Activated CD4-positive, alpha-beta T cell treated with anti-CD3 and anti-CD28 coated beads, Interleukin-2, amount 50 U/mL, for 4 hours (primary cell): Measurements from ENCODE around the gene SELENOM.
"Not testable (repeated sequence)": the region's sequence is repeated elsewhere in the genome, so short reads cannot be mapped to it uniquely, and the experiment has no call there.

Source experiments
- DNase-seq, 2 experiments: peaks; one replicate each; pipeline ENCODE4 v3.0.0-alpha.2; 2020

Gene SELENOM

DNA sequence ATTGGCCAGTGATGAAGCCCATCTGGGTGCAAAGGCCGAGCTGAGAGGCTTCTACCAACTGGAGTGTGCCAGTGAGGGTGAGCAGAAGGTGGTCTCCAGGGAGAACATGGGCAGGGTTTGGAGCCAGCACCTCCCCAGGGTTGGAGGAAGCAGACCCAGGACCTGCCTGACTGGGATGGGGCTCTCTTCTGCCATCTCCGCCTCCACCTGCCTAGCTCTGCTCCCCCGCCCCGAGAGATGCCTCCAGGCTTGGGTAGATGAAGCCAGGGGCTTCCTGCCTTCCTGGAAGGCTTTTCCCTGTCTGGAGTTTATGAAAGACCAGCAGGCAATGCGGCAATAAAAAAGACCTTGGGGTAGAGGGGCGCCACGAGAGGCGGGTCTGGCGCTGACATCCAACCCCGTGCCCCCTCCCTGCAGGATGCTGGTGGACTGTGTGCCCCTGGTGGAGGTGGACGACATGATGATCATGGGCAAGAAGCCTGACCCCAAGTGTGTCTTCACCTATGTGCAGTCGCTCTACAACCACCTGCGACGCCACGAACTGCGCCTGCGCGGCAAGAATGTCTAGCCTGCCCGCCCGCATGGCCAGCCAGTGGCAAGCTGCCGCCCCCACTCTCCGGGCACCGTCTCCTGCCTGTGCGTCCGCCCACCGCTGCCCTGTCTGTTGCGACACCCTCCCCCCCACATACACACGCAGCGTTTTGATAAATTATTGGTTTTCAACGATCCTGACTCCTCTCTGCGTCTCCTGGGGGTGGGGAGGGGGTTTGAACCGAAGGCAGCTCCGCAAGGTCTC, 3.3 kb downstream of the SELENOM start:
- no peak for DNase-seq

- no peak for DNase-seq
Measured at GRCh38 chr22:31103111-31103510, 4.3 kb downstream of the SELENOM start.

- DNase-seq, result no peak
Measured at GRCh38 chr22:31102441-31103081, 4.8 kb downstream of the SELENOM start.

GRCh38 chr22:31100762-31101525, 6.4 kb downstream of the SELENOM start:
- DNase-seq, result no peak

- no peak for DNase-seq
Measured at GRCh38 chr22:31099841-31100761, 7.3 kb downstream of the SELENOM start.

DNA sequence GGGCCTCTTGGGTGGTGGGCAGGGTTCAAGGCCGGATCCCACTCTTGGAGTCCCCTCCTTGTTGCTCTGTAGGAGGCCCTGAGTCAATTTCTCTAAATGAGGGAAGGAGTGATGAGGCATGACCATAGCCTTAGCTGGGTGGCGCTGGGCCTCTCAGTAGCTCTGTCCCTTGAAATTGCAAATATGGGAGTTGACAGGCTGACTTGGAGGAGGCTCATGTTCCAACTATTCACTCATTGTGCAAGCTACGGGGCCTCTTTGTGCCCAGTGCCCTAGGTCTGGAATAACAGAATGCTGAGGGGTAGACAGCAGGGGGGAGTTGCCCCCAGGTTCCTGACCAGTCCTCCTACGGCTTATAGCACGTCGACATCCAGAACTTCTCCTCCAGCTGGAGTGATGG, 8.0 kb downstream of the SELENOM start:
- no peak for DNase-seq

DNA sequence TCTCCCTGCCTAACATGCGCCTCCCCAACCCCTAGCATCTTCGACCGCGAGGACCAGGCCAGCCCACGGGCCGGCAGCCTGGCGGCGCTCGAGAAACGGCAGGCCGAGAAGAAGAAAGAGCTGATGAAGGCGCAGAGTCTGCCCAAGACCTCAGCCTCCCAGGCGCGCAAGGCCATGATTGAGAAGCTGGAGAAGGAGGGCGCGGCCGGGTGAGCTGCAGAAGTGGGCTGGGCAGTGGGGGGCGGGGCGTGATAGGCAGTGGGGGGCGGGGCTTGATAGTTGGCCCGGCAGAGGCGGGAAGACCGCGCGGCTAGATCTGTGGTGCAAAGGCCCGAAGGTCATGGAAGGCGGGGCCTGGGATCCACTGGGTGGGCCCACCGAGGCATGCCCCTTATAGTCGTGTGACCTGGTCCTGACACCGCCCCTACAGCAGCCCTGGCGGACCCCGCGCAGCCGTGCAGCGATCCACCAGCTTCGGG, 8.7 kb downstream of the SELENOM start:
- DNase-seq, result no peak

DNA sequence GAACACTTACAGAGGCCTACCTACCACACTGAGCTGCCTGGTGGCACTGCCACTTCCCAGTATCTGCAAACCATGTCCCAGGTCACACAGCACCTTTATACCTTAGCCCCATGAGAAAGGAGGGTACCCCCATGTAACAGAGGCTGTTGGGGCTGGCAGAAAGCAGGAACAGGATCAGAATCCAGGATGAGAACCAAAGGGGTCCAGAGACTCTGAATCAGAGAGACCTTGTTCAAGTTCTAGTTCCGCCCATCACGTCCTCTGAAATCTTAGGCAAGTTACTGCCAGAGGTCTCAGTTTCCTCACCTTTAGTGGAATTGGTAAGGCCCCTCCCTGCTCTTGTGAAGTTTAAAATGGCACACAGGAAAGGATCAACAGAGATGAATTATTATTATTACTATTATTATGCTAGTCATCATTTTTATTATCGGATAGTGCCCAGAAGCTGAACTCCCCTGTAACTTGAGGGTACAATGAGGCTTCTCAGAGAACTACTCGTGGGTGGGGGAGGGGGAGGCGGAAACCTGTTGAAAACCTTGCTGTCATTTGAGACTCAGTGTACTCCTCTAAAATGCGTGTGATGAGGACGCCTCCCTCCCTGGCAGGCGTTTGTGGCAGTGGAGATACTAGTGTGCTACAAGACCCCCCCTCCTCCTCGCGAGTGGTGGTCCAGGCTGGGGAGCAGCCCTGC, 9.3 kb downstream of the SELENOM start:
- no peak for DNase-seq

DNA sequence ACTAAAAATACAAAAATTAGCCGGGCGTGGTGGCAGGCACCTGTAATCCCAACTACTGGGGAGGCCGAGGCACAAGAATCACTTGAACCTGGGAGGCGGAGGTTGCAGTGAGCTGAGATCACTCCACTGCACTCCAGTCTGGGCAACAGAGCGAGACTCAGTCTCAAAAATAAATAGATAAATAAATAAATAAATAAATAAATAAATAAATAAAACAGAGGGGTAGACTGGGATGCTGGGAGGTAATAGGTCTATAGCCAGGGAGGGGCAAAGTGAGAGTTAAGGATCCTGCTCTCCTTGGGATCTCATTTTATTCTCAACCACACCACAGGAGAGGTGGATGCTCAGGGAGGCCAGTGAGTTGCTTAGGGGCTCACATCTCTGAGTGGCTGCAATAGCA, 9.8 kb downstream of the SELENOM start:
- not testable (repeated sequence) for DNase-seq

DNA sequence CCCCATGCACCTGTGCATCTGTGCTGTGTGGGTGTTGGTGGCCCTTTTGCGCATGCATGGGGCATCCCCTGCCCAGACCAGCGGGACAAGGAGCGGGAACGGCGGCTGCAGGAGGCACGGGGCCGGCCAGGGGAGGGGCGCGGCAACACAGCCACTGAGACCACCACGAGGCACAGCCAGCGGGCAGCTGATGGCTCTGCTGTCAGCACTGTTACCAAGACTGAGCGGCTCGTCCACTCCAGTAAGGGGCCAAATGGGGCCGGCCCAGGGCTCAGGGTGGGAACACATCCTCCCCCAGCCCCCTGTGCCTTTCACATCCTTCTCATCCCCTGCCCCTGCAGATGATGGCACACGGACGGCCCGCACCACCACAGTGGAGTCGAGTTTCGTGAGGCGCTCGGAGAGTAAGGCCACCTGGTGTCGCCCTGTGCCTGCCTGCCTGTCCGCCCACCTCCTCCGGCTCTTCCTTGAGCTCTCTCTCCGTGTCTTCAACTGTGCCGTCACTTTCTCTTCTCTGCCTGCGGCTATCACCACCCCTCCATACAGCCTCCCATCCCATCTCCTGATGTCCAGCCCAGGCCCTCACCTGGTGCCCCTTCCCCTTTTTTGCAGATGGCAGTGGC, 10.6 kb downstream of the SELENOM start:
- no peak for DNase-seq

GRCh38 chr22:31095637-31096249, 11.6 kb downstream of the SELENOM start:
- no peak for DNase-seq

DNA sequence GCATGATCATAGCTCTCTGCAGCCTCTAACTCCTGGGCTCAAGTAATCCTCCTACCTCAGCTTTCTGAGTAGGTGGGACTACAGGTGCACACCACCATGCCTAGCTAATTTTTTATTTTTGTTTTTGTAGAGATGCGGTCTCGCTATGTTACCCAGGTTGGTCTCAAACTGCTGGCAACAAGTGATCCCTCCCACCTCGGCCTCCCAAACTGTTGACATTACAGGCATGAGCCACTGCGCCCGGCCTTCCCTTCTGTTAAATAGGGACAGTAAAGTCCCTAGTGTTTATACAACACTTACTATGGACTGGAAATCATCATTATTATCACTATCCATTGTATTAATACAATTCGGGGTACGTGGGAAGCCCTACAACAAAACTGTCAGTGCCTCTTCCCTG, 12.6 kb downstream of the SELENOM start:
- DNase-seq, result no peak

- DNase-seq, result no peak
Measured at GRCh38 chr22:31094021-31094551, 13.3 kb downstream of the SELENOM start.

DNA sequence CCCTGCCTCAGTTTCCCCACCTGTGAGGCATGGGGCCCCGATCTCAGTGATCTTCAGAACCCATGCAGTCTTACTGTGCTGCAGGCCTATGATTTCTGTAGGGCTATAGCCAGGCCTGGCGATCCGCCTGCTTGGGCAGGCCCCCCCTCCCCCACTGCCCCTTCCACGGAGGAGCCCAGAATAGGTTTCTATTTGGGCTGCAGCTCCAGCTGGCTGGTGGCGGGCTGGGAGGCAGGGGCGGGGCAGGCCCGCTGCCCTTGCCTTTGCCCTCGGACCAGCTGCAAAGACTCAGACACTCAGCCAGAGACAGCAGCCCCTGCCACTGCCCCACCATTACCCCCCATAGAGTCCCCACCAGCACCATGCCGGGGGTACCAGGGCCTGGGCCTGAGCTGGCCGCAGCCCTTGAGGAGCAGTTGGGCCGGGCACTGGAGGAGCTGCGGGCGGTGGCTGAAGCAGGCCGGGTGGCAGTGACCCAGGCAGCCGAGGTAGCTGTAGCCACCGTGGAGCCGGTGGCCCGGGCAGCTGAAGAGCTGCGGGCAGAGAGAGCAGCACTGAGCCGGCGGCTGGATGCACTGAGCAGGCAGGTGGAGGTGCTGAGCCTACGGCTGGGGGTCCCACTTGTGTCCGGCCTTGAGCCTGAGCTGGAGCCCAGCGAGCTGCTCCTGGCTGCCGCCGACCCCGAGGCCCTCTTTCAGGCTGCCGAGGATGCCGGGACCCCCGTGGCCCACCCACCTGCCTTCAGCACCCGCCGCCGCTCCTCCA, 14.1 kb downstream of the SELENOM start:
- no peak for DNase-seq

DNA sequence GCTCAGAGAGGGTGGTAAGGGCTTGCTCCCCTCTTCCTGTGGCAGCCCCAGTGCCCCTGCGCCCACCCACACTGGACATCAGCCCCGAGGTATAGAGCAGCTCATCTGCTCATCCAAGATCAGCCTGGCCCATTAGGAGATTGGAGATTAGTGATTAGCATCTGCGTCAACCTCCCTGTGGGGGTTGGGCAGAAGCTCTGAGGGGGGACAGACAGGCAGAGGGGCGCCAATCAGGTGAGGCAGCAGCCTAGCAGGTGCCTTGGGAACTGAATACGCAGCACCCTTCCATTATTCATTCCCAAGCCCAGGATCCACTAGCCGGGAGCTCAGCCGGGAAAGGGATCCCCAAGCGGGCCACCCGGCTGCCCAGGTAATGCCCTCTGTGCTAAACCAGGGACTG, 15.2 kb downstream of the SELENOM start:
- no peak for DNase-seq

GRCh38 chr22:31091106-31091975, 16.0 kb downstream of the SELENOM start:
- DNase-seq, result no peak

DNA sequence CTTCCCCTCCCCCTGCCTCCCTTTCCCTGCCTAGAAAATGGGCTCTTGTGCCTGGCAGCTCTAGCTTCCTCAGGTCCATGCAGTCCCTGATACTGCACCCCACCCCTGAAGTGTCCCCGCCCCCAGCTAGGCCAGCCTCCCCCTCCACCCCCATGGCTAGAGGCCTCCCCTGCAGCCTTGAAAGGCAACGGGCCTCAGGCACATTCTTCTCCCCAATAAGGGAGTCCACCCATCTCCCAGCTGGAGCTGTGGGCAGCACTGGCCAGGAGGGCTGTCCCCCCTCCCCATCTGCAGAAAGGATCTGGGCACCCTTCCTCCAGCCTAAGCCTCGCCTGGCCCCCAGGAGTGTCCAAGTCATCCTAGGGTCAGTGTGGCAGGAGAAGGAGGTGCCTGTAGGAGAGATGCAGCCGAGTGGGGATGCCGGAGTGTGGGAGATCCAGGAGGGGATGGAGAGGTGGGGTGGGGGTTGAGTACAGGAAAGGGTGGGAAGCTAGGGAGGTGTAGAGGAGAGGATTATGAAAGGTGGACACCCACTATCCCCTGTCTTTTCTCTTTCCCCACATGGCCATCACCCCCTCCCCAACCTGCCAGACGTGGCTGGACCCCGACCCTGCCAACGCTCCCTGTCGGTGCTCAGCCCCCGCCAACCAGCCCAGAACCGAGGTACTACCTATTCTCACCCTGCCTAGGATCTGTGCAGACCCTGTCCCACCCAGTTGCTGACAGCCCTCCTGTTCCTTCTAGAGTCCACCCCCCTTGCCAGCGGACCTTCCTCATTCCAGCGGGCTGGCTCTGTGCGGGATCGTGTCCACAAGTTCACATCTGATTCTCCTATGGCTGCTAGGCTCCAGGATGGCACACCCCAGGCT, 16.9 kb downstream of the SELENOM start:
- no peak for DNase-seq
